Cardiac fibroblast (primary cell): ENCODE results near the gene PFKM.
A peak's percentile ranks its signal among the peaks of the same experiment; 100 is the strongest.

ENCODE experiments used
- DNase-seq, 2 donors: peaks; one replicate each; pipeline versions ENCODE4 v3.0.0 to v3.0.0-alpha.2; 2010; ENCODE audit warnings: low read depth in 2 of 2
- H3K4me3 ChIP-seq, 2 donors: replicated peaks in 1 of 2; 1 replicate in 1 of 2; 2 replicates in 1 of 2; pipeline ENCODE4 v1.5.1; 2011; ENCODE audit warnings: low read depth in 2 of 2, low read length in 2 of 2, mild to moderate bottlenecking in 2 of 2, moderate library complexity in 1 of 2
- TF ChIP-seq, protein P1 (sequence below): IDR thresholded peaks from one replicate; pipeline ENCODE4 v1.5.1; 2011; ENCODE audit warnings: low read depth, mild to moderate bottlenecking, low read length, inconsistent platforms

PFKM gene

GRCh38 chr12:48179466-48179865 is 60.3 kb downstream of the PFKM start:
- TF ChIP-seq, protein P1, sequence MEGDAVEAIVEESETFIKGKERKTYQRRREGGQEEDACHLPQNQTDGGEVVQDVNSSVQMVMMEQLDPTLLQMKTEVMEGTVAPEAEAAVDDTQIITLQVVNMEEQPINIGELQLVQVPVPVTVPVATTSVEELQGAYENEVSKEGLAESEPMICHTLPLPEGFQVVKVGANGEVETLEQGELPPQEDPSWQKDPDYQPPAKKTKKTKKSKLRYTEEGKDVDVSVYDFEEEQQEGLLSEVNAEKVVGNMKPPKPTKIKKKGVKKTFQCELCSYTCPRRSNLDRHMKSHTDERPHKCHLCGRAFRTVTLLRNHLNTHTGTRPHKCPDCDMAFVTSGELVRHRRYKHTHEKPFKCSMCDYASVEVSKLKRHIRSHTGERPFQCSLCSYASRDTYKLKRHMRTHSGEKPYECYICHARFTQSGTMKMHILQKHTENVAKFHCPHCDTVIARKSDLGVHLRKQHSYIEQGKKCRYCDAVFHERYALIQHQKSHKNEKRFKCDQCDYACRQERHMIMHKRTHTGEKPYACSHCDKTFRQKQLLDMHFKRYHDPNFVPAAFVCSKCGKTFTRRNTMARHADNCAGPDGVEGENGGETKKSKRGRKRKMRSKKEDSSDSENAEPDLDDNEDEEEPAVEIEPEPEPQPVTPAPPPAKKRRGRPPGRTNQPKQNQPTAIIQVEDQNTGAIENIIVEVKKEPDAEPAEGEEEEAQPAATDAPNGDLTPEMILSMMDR, result no peak
- H3K4me3 ChIP-seq, result no peak overlapping the region
- no peak for DNase-seq

DNA sequence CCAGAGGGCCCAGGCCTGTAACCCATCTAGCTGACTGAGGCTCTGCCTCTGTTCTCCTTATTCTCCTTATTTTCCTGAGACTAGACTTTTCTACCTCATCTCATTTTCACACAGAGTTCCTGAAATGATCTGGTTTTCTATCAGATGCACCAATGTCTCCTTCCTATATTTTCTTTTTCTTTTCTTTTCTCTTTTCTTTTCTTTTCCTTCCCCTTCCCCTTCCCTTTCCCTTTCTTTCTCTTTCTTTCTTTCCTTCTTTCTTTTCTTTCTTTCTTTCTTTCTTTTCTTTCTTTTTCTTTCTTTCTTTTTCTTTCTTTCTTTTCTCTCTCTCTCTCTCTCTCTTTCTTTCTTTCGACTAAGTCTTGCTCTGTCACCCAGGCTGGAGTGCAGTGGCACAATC is 61.3 kb downstream of the PFKM start:
- TF ChIP-seq, protein P1, result no peak

DNA sequence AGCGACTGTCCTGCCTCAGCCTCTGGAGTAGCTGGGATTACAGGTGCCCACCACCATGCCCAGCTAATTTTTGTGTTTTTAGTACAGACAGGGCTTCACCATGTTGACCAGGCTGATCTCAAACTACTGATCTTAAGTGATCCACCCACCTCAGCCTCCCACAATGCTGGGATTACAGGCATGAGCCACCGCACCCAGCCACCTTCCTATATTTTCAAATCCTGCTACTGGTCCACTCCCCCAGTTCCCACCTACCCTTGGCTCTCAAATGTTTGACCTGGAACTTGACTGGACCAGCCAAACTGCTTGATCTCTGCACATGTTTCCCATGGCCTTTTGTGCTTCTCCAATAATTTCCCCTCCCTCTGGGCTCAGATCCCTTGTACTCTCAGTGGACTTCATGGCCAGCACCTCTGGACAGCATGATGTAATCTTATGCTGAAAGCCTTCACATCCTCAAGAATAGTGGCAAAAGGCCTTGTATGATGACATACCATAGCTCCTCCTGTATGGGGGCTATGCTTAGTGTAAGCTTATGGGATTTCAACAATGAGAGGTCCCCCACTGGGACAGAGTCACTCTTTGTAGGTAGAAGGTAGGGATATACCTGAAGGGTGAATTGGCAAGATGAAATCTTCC is 61.8 kb downstream of the PFKM start:
- DNase-seq, result no peak
- TF ChIP-seq, protein P1, result no peak

More for the DNA sequence above, 61.3 kb downstream of the PFKM start:
- DNase-seq, result no peak
- H3K4me3 ChIP-seq, result no peak overlapping the region

GRCh38 chr12:48182631-48183030 is 63.5 kb downstream of the PFKM start:
- TF ChIP-seq, protein P1, result no peak
- no peak for DNase-seq
- peak overlapping the region; percentile 73 to 83 for H3K4me3 ChIP-seq

More for the DNA sequence above, 61.8 kb downstream of the PFKM start:
- H3K4me3 ChIP-seq, result no peak overlapping the region

DNA sequence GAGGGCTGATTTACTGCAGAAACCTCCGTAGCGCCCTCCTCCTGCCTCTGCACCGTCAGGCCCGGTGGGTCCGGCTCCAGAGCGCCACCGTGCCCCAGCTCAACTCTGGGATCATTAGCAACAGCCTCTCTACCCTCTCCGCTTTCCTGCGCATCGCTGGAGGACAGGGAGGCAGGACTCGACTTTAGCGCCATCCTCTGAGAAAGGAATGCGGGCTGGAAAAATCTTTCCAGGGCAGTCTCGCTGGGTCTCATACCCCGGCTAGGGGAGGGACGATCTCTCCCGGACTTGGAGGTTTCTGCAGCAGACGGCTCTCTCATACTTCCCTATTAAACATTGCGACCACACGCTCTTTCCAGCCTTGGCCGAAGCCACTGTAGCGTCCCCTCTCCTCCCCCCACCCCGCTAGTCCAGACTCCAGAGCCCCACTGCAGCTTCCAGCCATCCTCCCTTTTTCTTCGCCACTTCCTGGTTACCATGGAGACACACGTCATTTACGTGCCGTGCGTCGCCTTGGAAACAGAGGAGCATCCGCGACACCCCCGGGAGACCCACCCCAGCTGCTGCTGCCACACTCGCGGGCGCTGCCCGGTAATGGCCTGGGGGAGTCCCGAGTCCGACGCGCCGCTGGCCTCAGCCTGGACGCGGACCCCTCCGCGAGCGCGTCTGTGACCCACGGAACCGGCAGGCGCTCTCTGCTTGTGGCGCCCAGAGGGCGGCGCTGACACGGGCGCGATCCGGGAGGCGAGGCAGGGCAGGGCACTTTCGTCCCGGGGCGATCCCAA is 64.1 kb downstream of the PFKM start, which contains the start of gene CCDC184:
Gene CCDC184, plus strand, starts transcription at position 554 of the 785 bp plus-strand sequence. CDS start 479 bp downstream, outside the sequence.
- DNase-seq, result peak; percentile 83 to 84
- TF ChIP-seq, protein P1, result peak; percentile 35
- H3K4me3 ChIP-seq, result peak within 1 kb of the TSS; percentile 73 to 83

- peak overlapping the region; percentile 73 to 83 for H3K4me3 ChIP-seq
- TF ChIP-seq, protein P1, result no peak
- no peak for DNase-seq
Measured at GRCh38 chr12:48183876-48184548, 64.8 kb downstream of the PFKM start.
